HCEC 1CT (cell line): ENCODE data around the gene SGPP2.
A peak's percentile ranks its signal among the peaks of the same experiment; 100 is the strongest.

Source experiments
- DNase-seq: peaks from one replicate; pipeline ENCODE4 v3.0.0-alpha.2; 2017

SGPP2 gene

DNA sequence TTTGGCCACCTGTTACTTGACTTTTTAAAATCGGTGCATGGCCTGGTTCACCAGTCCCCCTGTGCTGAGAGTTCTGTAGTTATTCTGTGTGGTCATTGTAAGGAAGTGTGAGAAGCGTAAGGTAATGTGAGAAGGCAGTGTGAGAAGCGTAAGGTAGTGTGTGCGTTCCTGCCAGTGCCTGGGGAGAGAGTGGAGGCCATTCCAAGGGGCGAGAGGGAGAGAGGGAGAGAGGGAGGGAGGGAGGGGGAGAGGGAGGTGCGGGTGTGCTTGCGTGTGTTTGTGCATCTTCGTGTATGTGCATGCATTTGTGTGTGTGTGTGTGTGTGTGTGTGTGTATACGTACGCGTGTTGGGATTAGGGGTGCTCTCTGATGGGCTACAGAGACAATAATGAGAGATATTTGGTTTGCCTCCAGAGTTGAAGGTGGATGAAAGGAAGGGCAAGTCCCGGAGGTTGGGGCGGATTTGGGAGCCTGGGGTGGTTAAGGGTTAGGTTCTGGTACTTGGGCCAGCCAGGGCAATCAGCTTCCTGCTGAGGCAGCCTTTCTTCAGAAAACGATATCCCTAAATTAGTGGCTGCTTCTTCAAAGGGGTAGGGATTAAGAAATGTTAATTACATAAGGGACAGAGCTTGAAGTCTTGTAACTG, 53.7 kb downstream of the SGPP2 start:
- no peak for DNase-seq

DNA sequence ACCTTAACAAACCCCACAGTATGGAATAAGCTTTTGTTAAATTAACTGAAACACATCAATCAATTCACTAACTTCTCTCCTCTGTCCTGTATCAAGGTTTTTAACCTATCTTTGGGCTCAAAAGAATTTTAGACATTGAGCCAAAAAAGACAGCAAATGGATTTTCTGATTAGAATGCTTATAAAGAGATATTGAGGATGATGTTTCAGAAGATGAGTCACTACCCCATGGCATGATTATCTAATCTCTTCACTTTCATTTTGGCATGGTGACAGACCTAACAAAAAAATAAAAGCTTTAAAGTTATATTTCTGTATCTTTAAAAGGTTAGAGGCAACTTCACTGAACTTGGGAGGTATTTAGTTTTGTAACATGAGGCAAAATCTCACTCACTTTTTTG, 55.5 kb downstream of the SGPP2 start:
- no peak for DNase-seq

GRCh38 chr2:222480497-222480896, 56.2 kb downstream of the SGPP2 start:
- DNase-seq = no peak

DNA sequence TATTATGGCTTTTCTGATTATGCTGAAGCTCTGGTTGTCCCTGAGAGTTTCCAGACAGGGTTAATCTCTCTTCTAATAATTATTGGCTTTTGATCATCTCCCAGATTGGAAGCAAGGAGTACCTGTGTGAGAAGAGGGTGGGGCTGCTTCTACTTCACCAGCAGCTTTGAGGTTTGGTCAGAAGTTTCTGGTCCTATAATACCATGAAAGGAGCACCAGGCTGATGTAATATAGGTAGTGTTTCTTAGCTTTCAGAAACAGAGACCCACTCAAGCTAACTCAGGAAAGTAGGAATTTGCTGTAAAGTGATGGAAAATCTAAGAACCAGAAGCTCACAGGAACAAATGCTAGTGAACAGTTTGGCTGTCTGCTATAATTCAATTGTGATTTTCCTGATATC, 57.6 kb downstream of the SGPP2 start:
- no peak for DNase-seq

- DNase-seq = no peak
These were observed 59.2 kb downstream of the SGPP2 start for GRCh38 chr2:222483513-222484039.

GRCh38 chr2:222485367-222486211, 61.2 kb downstream of the SGPP2 start:
- no peak for DNase-seq

DNA sequence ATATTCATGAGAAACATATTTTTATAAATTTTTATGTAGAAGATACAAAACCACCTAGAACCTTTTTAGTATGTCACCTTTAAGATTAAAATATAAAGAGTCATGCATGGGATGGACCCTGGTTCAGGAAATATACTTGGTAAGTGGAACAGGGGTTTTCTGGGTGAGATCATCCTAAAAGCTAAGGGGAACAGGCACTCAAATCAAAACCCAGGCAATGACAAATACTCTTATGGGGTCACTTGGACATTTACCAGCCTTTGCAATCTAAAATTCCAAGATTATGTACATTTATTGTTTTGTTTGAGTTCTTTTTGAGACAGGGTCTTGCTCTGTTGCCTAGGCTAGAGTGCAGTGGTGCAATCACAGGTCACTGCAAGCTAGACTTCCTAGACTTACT, 65.8 kb downstream of the SGPP2 start:
- no peak for DNase-seq

DNA sequence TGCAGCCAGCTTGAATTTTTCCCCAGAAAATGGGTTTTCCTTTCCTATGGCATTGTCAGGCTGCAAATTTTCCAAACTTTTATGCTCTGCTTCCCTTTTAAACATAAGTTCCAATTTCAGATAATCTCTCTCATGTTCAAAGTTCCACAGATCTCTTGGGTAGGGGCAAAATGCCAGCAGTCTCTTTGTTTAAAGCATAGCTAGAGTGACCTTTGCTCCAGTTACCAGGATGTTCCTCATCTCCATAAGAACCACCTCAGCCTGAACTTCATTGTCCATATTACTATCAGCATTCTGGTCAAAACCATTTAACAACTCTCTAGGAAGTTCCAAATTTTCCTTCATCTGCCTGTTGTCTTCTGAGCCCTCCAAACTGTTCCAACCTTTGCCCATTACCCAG, 68.3 kb downstream of the SGPP2 start:
- no peak for DNase-seq

GRCh38 chr2:222494104-222494739, 69.9 kb downstream of the SGPP2 start:
- DNase-seq = no peak

DNA sequence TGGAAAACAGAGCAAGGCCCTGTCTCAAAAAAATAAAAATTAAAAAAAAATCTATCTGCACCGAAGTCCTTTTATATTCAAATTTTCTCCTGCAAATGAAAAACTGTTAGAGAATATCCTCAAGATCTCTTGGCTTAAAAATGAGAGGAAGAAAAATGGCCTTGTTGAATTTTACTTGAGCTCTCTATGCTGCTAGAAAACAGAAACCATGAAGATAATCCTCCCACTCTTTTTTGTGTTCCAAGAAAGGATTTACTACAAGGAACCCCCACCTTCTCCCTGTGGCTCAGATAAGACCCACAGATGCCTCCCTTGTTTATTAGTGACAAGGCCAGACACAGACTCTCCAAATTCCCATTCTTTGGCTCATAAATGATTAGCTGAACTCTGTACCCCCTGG, 71.0 kb downstream of the SGPP2 start:
- no peak for DNase-seq

DNA sequence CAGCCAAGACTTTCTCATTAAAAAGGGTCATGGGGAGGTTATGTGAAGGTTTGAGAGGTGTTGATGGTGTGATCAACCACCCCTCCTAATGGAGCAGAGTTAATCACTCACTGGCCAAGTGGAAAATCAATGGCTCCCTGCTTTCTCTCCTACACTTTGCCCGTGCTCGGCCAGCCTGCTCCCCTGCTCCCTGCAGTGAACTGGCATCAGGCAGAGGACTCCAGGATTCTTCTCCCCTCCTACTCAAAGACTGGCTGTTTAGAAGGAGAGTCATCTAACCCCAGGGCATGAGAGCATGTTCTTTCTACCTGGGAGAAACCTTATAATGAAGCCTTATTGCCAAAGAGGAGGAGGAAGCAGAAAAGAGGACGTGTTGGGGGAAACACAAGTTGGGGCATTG, 74.9 kb downstream of the SGPP2 start:
- no peak for DNase-seq

DNA sequence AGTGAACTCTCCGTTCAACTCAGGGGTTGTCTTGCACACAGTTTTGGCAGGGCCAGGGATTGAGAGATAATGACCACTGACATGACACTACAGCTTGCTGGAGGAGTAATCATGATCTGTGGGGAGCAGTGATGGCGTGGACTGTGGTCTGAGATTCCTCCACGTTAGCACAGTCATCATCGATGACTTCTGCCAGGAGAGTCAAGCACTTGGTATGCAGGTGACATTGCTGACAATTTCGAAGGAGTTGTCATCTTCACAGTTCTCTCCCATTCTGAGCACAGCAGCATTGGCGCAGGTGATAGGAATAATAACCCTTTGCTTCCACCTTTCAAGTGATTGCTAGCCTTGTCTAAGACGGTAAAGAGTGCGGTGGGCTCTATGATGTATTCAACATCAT, 79.8 kb downstream of the SGPP2 start:
- no peak for DNase-seq

DNA sequence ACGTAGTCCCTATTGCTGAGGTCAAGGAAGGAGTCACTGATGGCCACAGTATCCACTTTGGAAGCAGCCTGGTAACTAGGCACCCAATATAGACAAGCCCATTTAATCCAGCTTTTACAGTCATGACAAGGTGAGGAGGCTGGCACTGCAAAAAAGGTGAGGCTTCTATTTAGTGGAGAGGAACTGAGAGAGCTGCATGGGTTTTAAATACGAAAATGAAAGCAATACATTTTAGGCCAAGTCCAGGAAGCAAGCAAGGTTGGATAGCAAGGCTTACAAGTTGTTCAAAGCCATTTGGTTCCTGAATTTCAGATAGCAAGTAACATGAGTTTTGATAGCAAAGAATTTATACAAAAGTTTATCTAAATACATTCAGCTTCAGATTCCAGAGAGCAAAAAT, 80.4 kb downstream of the SGPP2 start:
- no peak for DNase-seq

GRCh38 chr2:222506230-222506935, 82.0 kb downstream of the SGPP2 start:
- DNase-seq = no peak

DNA sequence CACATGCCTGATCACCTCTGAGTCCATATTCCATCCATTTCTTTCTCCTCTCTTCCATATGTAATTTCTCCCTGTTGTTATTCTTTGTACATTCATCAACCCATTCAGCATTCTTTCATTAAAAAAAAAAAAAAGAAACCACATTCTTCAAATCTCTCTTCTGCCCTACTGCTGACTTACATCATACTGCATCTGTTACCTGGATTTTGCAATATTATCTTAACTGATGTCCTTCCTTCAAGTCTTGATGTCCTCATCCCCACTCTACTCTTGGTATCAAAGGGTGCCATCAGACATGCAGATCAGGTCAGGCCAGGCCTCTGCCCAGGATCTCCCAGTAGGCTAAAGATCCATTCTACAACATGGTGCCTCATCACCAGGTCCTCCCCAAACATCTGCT, 90.6 kb downstream of the SGPP2 start:
- DNase-seq = no peak

GRCh38 chr2:222518570-222519381, 94.4 kb downstream of the SGPP2 start:
- DNase-seq = peak; percentile 66

- DNase-seq = no peak
These were observed 96.8 kb downstream of the SGPP2 start for GRCh38 chr2:222521099-222521498.

- DNase-seq = no peak
These were observed 97.7 kb downstream of the SGPP2 start for GRCh38 chr2:222522082-222522481.

- no peak for DNase-seq
These were observed 99.6 kb downstream of the SGPP2 start for GRCh38 chr2:222523783-222524544.

DNA sequence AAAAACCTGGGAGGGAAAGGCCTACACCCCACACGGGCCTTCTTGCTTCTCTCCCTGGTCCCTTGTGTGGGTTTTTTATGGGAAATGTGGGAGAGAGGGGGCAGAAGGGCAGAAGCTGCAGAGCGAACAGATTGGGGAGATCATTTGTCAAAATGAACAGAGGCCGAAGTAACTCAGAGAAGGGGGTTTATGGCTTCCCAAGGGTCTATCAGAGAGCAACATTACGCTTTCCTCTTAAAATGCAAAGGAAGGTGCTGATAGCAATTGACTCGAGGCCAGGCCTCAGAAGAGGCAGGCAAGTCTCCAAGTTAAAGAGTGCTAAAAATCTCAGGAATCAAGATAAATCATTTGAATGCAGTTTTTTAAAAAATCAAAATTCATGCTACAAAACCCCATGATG, 101.5 kb downstream of the SGPP2 start:
- DNase-seq = no peak

DNA sequence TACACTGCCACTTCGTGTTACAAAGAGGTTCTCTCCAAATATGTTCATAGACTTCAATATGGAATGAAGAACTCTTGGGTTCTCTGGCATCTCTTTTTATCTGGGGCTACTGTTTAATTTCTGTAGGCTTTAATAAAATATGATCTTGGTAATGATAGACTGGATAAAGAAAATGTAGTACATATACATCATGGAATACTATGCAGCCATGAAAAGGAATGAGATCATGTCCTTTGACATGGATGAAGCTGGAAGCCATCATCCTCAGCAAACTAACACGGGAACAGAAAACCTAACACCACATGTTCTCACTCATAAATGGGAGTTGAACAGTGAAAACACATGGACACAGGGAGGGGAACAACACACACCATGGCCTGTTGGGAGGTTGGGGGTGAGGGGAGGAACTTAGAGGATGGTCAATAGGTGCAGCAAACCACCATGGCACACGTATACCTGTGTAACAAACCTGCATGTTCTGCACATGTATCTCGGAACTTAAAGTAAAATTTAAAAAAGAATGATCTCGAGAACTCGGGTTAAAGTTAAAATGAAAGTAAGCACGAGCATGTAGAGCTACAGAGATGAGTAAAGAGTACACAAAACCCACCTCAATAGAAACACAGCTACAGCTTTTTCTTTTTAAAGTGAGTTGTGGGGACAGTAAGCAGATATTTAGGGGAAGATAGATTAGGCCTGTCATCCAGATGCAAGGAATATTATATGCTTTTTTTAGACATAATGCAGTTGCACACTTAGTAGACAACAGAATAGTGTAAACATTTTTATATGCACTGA, 102.3 kb downstream of the SGPP2 start:
- no peak for DNase-seq
